ENCODE measurements around the gene KIAA1328. TPM values are rescaled to one million over a fixed set of nuclear protein-coding genes. Genes with fewer than 3 reads are reported as not detected.

Gene KIAA1328
- total and polyA plus RNA-seq, 9 of the 15 experiments (the other 6 are each of a cell fraction or from before 2014, with no cell fraction given), result 4.0 to 8.6 (median 7.4) TPM

GRCh38 chr18:37242091-37242490, 413.2 kb downstream of the KIAA1328 start:
- H3K79me2 ChIP-seq (ENCODE audit: control insufficient read depth, insufficient read depth, low read length), result no peaks in the 10 kb centered on the region
- in situ Hi-C loops (cut with MboI), result no loop called here
- H3K9ac ChIP-seq (ENCODE audit: insufficient read depth in 1 of 2, low read depth in 2 of 2, low read length in 2 of 2), result no peak overlapping the region
- peaks cover 8 to 24% of the 10 kb centered on the region in 2 experiments; a peak in 2 of 5 replicates for H3K27me3 ChIP-seq (ENCODE audit: control insufficient read depth in 2 of 2, insufficient read depth in 2 of 2, low read length in 2 of 2)
- H4K20me1 ChIP-seq (replicated peaks; ENCODE audit: control insufficient read depth, insufficient read depth, low read length), result no peaks in the 10 kb centered on the region
- ChIA-PET POLR2A (no interaction called here), CTCF (ENCODE audit: low intra/inter-chr PET ratio) (no interaction called here)
- H3K4me2 ChIP-seq (ENCODE audit: insufficient read depth, low read length), result no peak overlapping the region
- intact Hi-C loops (cut with micrococcal nuclease), result no loop called here
- DNase-seq (ENCODE audit: extremely low read depth in 1 of 4, low spot score in 3 of 4) (no peak), FAIRE-seq (no peak), ATAC-seq (peak; percentile 17; the same call in 2 of the 3 replicates)
- H3K27ac ChIP-seq (ENCODE audit: extremely low read depth, low read depth, low read length), result no peak overlapping the region
- no peaks in the 10 kb centered on the region for H3K9me3 ChIP-seq (replicated peaks; ENCODE audit: control insufficient read depth, insufficient read depth, low read depth, low read length)
- no peak overlapping the region for H3K4me3 ChIP-seq
- H2AFZ ChIP-seq (ENCODE audit: low read depth, low read length), result no peak overlapping the region
- BruUV-seq (replicated peaks), result no TSS peak
- no peaks in the 10 kb centered on the region for H3K9me1 ChIP-seq (ENCODE audit: control insufficient read depth, insufficient read depth, low read length)
- no peaks in the 10 kb centered on the region for H3K36me3 ChIP-seq (ENCODE audit: control insufficient read depth, insufficient read depth, low read length)
- peaks cover 0 to 4% of the 10 kb centered on the region in 2 experiments; a peak in 1 of 5 replicates for H3K4me1 ChIP-seq (replicated peaks in 1 of 2; ENCODE audit: control insufficient read depth in 2 of 2, insufficient read depth in 2 of 2, low read length in 2 of 2)
- WGBS (ENCODE audit: insufficient coverage, low coverage, missing lambda C conversion rate), result 0% methylated on average over 5 of the region's 6 CpGs
- TF ChIP-seq HMGXB4 (CRISPR knock-in tag; IDR thresholded peaks at IDR 0.05) (no peak), NR2C1 (IDR thresholded peaks at IDR 0.05) (no peak), NR2C1 (tag; IDR thresholded peaks at IDR 0.05) (no peak), ZNF184 (CRISPR knock-in tag; IDR thresholded peaks at IDR 0.05) (no peak), ZNF507 (tag; conservative IDR thresholded peaks at IDR 0.05) (no peak), ZNF311 (CRISPR knock-in tag; IDR thresholded peaks at IDR 0.05) (no peak), KDM4B (IDR thresholded peaks at IDR 0.05; ENCODE audit: borderline replicate concordance in 2 of 2, low read depth in 1 of 2) (no peak), ESRRA (IDR thresholded peaks at IDR 0.05; ENCODE audit: borderline replicate concordance, low read depth) (no peak), RBBP5 (IDR thresholded peaks at IDR 0.05; ENCODE audit: borderline replicate concordance, insufficient read depth, low read length, poor library complexity, severe bottlenecking) (no peak), TFE3 (CRISPR knock-in tag; IDR thresholded peaks at IDR 0.05) (no peak), PHTF2 (CRISPR knock-in tag; IDR thresholded peaks at IDR 0.05) (no peak), MTA1 (IDR thresholded peaks at IDR 0.05; ENCODE audit: borderline replicate concordance) (no peak), PML (IDR thresholded peaks at IDR 0.05; ENCODE audit: low read length) (no peak), ZBTB8A (IDR thresholded peaks at IDR 0.05; ENCODE audit: partially characterized antibody) (no peak), PHF20 (IDR thresholded peaks at IDR 0.05; ENCODE audit: partially characterized antibody) (no peak), KLF1 (tag; IDR thresholded peaks at IDR 0.05) (no peak), CBFA2T2 (conservative IDR thresholded peaks at IDR 0.05) (no peak), MEF2D (tag; conservative IDR thresholded peaks at IDR 0.05; ENCODE audit: low read depth) (no peak), CCAR2 (IDR thresholded peaks at IDR 0.05; ENCODE audit: low read depth, low read length) (no peak), FOXK2 (conservative IDR thresholded peaks at IDR 0.05 in 1 of 2, IDR thresholded peaks at IDR 0.05 in 1 of 2; ENCODE audit: low read depth in 2 of 2) (no peak)

All from K562 (cell line).